NCI-H1105 treated with DMSO at 0.1 percent for 48 hours (cell line): ENCODE data around the gene MCHR2.
A peak's percentile ranks its signal among the peaks of the same experiment; 100 is the strongest.

Experiments used
- DNase-seq: peaks from one replicate; lab custom pipeline; 2025; lab: John Stamatoyannopoulos, UW

The MCHR2 gene

DNA sequence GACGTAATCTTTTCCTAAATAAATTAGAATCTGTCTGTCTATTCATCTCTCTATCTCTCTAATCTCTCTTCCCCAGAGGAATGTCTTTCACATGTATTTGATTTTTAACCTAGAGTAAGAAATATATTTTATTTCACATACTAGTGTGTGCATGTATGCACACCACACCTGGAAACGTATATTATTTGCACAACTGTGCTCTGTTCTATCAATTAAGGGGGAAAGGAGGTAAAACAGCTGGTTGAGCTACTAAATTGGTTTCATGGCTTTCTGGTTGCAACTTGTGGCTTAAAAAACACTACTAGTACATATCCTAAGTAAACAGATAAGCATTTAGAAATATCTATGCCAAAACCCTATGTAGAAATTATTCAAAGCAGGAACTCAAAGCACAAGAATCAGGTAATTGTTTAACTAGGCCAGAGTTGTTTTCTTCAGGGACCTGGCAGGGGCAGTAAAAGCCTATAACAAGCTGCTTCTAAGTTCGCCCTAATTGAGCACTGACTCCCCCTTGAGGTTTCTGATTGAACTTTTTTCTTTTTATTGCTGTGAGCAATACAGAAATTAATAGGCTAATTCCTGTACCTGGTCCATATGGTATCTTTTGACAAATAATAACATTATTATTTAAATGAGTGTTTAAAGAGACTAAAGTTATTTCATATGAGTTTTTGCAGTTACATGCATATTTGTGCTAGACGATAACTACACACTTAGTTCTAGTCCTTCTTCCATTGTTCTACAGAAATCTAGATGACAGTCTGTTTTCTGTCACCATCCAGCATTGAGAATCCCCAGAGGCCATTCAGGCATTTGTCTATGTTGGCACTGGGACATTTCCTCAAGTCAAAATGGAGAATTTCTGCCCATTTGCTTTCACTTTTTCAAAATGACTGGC lies 88.6 kb downstream of the MCHR2 start:
- DNase-seq: peak; percentile 78

GRCh38 chr6:99901596-99902384 lies 92.2 kb downstream of the MCHR2 start:
- DNase-seq: no peak

DNA sequence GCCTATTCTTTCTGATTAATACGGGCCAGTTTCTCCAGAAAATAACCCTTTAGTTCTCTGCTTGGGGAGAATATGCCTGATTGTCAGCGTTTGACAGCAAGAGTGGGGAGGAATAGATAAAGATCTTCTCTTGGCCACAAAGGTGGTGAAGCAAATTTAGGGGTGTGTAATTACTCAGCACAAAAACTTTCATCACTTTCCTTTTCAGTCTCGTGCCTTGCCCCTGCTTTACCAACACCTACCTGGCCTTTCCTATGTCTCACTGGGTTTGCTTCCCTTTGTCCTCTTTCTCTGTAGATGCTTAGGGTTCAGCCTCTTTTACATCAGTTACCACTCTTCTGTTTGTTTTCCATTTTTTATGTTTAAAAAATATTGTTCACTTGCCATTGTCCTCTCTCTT lies 99.2 kb downstream of the MCHR2 start:
- DNase-seq: no peak

DNA sequence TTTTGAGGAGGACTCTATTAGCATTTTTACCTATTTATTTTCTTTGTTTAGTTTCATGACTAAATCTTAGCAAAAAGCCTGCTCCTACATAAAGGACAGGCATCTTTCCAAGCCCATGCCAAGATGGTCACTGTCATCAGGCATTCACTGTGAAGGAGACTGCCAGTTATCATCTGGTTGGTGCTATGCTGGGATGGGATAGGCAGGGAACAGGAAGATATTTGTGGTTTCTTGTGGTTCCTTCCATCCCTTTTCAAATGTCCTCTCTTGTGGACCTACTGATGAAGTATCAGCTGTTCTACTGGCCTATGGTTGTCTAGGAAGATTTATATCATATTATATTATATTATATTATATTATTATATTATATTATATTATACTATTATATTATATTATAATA lies 107.0 kb downstream of the MCHR2 start:
- DNase-seq: no peak

GRCh38 chr6:99885051-99885450 lies 109.0 kb downstream of the MCHR2 start:
- DNase-seq: peak; percentile 95

- peak; percentile 21 for DNase-seq
Measured at GRCh38 chr6:99882128-99882702, 111.8 kb downstream of the MCHR2 start.

GRCh38 chr6:99879431-99879830 lies 114.6 kb downstream of the MCHR2 start:
- DNase-seq: no peak

DNA sequence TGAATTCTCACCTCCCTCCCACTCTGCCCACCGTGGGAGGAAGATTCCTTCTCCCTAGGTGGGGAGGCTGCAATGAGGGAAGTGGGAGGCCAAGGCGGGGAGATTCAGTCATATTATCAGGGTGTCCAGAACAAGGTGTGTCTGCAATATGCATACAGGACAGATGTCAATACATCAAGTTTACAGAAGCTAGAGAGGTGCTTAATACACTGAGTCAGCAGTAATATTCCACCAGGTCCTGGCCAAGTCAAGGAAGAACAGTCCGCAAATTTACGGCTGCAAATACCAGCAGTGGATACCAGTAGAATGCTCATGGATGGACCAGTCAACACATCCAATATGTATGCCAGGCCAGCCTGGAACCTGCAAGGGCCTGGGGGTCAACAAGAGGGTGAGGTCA lies 119.0 kb downstream of the MCHR2 start:
- no peak for DNase-seq

DNA sequence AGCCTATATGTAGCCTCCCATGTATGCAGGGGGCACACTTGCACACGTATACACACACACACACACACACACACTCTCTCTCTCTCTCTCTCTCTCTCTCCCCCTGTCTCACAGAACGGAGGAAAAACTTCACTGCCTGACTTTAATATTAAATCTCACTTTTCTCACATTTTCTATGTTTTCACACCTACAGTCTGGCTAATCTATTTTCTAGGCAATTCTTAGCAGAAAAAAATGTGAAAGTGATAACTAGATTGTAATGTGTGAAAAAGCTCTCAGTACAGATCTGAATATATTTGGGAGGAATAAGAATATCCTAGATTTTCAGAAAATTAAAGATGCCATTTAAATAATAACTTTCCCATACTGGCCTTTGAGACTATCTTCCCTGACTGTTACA lies 120.9 kb downstream of the MCHR2 start:
- DNase-seq: no peak

DNA sequence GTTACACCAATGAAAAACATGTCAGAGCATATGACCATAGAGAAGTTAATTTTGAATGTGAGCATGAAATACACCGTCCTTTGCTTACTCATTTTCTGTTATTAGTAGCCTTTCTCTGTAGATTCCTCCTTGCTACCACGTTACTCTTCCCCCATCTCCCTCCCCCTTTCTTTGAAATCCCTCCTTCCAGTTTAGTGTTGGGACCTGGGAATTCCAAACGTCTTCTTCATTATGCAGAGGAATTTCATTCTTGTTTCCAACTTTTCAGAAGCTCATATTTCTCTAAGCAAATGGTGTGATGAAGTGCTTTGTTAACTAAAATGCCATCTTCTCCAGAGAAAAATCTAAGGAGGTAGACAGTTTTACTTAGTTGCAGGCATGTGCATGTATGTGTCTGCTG lies 122.4 kb downstream of the MCHR2 start:
- DNase-seq: no peak
